ENCODE measurements around the gene HHIPL1.
"Not testable (repeated sequence)": the region's sequence is repeated elsewhere in the genome, so short reads cannot be mapped to it uniquely, and the experiment has no call there.

Gene HHIPL1

DNA sequence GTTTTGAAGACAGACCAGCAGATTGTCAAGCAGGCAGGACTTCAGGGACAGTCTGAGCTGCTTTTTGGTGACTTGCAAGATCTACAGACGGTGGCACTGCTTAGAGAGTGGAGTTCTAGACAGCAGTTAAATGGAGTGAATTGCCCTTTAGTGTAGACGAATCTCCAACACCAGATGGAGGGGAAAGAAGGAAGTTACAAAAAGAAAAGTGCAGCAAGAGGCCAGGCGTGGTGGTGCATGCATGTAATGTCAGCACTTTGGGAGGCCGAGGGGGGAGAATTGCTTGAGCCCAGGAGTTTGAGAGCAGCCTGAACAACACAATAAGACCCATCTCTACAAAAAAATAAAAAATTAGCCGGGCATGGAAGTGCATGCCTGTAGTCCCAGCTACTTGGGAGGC is 8.4 kb upstream of the HHIPL1 start:
- no peak for DNase-seq

DNA sequence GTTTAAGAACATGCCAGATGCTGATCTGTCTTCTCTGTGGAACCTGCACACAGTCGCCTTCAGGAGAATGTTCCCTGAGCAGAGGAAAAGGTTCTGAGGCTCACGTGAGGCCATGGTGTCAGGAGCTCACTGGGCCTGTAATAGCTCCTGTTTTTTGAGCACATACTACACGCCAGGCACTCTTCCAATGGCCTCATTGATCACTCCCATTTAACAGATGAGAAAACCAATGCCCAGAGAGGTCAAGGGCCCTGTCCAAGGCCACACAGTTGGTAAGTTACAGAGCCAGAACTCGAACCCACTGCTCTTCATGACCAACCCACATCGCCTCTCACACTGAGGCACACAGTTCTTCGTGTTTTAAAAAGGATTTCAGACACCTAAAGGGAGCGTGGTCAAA is 7.3 kb upstream of the HHIPL1 start:
- no peak for DNase-seq

DNA sequence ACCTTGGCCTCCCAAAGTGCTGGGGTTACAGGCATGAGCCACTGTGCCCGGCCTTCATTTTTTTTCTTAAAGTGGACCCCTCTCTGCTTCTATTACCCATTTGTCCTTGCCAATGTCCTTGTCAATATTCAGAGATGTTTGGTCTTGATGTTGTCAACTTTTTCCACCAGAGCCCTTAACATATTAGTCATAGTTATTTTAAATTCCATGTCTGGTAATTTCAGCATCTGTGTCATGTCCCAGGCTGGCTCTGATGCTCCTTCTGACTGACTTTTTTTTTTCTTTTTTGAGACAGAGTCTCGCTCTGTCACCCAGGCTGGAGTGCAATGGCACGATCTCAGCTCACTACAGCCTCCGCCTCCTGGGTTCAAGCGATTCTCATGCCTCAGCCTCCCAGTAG is 2.2 kb upstream of the HHIPL1 start:
- not testable (repeated sequence) for DNase-seq

DNA sequence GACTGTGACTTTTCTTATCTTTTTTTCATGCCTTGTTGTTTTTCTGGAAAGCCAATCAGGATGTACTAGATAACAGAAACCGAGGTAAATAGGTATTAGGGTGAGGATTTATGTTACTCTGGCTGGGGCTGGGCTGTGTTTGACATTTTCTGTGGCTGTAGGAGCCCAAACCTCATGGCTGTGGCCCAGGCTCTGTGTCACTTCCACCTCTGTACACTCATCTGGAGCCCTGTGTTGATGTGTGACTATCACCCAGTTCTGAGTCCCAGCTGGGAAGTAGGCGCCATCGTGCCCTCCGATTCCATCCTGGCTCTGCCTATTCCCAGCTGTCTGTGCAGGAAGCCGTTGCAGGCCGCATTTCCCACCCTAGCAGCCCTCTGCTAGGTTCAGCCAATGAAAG is 1.6 kb upstream of the HHIPL1 start:
- DNase-seq = no peak

DNA sequence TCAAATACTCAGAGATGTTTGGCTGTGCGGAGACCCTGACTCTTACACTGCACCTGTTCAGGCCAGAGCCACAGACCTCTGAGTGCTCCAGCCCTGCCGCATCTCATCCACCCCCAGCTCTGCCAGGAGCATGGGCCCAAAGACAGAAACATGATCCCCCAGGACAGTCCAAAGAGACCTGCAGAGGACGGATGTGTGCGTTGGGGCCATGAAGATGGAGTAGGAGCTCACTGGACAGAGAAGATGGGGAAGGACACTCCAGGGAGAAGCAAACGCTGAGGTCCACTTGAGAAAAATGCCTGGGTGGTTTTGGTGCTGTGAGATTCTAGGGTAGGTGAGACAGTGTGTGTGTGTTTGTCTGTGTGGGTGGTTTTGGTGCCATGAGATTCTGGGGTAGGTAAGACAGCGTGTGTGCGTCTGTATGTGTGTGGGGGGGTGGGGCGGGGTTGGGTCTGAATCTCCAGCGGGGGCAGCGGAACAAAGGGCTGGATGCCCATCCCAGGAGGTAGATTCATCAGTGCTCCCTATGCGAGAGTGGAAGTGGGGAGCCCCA is 818 bp upstream of the HHIPL1 start:
- DNase-seq = no peak

DNA sequence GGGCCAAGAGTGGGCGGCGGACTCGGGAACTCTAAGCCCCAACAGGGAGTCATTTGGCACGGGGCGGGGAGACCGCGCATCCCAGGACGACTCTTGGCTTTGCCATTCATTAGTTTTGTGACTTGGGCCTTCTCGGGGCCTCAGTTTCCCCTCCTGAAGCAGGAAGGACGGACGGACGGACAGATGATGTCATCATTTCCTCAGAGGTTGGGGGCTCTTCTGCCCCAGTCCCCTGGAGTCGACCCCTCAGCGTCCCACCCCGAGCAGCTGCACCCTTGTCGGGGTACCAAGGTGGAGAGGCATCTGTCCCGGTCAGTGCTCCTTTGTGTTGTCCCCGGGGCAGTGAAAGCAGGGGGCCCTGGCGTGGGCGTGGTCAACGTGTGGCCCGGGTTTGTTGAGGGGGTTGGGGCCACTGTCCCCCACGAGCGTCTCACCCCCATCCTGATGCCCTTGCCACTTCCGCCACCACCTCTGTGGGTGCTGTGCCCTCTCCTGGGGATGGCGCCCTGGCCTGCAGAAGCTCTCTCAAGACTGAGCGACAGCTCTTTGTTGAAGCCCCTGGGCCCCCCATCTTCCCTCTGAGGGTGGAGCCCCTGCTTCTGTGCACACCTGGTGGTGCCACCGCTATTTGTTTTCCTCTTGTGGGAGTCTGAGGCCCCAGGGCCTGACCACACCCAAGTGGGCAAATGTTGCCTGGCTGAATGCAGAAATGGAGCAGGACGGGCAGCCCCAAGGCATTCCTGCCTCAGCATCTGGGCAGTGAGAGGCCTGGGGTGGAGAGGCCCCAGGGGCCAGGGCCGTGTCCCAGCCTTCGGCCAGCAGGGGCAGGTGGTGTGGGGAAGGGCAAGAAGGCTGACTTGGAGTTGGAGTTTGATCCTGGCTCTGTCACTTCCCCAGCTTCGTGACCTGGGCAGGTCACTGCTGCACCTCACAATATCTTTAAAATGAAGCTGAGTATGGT is 896 bp downstream of the HHIPL1 start:
- DNase-seq = no peak

DNA sequence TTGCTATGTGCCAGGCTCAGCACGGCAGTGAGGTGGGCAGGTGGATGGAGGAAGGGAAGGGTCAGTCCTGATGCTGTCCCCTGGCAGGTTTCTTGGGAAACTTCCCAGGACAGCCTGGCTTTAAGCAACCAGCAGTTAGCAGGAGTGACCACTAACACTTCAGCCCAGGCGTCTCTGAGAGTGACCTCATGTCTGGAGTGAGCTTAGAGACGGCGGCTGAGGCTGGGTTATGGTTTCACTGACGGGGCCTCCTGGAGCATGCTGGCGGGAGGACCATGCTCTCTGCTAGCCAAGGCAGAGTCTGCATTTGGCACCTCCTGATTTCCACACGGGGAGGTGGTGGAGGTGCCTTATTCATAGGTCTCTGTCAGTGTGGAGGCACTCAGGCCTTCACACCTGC is 2.5 kb downstream of the HHIPL1 start:
- no peak for DNase-seq

DNA sequence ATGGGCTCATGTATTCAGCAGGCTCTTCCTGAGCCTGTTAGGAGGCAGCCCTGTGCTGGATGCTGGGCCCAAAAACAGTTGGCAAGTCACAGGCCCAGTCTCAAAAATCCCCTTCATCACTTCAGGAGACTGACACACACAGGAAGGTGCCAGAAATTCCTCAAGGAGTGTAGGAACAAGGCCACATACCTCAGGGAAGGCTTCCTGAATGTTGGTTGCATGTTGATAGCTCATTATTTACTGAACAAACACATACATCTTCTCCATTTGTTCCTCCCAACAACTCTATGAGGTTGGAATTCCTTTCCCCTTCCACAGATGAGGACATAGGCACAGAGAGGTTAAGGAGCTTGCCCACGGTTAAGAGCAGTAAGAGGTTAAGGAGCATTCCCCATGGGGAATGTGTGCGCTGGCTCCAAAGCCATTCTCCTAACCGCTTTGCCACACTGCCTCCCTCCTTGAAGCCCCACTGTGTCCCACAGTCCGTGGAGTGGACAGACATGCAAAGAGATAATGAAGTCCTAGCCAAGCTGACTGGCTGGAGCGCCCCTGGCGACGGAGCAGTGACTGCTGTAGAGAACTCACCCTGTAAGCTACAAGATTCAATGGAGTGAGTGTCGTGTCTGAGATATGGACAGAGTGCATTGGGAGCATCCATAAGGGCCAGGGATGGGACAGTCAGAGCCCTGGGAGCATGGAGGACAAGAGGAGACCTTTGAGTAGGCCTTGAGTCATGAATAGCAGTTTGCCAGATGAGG is 3.3 kb downstream of the HHIPL1 start:
- DNase-seq = no peak

DNA sequence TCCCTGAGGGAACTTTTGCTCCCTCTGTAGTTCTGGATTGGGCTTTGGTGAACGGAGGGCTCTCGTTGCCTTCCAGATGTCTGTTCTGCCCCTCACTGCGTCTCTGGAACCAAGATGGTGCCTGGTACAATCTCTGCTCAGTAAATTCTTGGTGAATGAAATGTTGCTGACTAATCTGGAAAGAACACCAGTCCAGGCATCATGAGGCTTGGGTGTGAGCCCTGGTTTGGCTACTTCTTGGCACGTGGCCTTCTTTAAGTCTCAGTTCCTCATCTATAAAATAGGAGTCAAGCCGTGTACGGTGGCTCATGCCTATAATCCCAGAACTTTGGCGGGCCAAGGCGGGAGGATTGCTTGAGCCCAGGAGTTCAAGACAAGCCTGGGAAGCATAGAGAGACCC is 4.3 kb downstream of the HHIPL1 start:
- DNase-seq = no peak

DNA sequence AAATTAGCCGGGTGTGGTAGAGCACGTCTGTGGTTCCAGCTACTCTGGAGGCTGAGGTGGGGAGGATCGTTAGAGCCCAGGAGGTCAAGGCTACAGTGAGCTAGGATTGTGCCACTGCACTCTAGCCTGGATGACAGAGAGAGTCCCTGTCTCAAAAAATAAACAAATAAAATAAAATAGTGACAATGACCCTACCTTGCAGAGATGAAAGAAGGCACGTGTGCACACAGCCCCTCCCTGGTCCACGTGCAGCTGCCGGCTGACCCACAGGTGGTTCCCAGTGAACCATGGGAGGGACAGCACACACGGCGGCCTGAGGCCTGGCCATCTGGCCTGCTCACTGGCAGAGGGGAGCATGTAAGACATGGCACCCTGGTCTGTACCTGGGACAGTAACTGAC is 4.7 kb downstream of the HHIPL1 start:
- no peak for DNase-seq

DNA sequence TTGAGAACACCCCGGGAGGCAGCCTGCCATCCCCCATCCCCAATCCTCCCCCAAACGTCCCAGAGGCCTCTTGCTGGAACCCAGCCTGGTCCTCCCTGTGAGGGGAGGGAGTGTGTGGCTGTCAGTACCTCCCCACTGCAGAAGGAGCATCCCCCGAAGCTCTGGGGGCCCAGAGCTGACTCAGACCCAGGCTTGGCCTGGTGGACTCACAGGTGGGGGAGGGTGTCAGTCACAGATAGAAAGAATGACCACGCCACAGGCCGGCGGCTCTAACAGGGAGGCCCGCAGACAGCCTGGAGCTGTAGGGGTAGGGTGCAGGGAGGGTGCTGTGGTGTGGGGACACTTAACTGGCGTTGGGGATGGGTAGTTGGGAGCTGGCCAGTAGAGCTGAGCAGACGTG is 5.3 kb downstream of the HHIPL1 start:
- DNase-seq = no peak

DNA sequence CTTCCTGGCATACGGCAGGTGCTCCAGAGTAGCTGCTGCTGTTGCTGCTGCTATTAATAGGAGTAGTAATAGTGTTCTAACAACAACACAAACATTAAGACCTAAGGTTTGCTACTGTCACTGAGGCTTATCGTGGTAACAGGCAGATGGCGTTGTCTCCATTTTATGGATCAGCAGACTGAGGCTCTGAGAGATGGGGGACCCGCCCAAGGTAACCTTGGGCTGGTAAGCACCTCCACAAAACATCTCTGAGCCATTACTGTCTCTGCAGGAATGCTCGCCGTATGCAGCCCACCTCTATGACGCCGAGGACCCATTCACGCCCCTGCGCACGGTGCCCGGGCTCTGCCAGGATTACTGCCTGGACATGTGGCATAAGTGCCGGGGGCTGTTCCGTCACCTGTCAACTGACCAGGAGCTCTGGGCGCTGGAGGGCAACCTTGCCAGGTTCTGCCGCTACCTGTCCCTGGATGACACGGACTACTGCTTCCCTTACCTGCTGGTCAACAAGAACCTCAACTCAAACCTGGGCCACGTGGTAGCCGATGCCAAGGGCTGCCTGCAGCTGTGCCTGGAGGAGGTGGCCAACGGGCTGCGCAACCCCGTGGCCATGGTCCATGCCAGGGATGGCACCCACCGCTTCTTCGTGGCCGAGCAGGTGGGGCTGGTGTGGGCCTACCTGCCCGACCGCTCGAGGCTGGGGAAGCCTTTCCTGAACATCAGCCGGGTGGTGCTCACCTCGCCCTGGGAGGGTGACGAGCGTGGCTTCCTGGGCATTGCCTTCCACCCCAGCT is 7.2 kb downstream of the HHIPL1 start:
- DNase-seq = no peak

DNA sequence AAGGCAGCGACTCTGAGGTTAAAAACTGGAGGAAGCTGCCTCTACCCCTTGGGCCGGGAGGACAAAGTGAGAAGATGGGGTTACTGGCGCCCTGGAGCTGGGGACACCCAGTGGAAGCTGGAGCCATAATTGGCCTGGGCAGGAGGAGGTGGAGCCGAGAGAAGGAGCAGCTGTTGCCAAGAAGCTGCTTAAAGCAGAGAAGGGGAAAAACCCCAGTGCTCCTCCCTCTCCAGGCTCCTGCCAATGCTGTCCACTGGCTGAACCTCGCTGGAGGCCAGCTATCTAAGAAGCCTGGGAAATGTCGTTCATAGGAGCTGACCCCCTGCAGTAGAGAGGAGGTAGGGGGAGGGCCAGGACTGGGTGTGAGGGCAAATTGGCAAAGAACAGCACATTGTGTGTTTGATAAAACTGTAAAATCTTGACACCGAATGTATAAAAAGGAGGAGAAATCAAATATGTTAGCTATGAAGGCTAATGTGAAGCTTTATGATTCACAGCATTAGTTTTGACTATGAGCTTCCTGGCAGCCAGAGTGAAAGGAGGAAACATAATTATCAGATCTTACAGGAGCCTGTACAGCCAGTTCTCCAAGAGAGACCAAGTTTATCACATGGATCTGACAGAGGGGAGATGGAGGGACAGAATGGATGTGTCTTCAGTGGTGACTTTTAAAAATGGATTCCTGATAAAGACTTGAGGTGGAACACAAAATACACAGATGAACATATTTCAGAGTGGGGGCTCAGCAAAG is 9.5 kb downstream of the HHIPL1 start:
- no peak for DNase-seq

DNA sequence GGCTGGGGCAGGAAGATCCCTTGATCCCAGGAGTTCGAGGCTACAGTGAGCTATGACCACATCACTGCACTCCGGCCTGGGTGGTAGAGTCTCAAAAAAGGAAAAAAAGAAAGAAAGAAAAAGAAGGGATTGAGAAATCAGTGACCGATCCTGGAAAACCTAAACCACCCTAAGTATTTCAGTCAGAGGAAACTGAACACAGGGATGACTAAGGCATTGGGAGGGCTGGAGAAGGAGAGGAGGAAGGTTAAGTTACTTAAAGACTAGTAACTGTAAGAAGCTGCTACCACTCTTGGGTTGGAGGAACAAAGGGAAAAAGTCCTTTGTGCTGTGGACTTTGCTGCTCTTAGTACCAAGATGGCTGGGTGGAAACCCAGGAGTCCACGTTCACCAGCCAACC is 10.6 kb downstream of the HHIPL1 start:
- no peak for DNase-seq

DNA sequence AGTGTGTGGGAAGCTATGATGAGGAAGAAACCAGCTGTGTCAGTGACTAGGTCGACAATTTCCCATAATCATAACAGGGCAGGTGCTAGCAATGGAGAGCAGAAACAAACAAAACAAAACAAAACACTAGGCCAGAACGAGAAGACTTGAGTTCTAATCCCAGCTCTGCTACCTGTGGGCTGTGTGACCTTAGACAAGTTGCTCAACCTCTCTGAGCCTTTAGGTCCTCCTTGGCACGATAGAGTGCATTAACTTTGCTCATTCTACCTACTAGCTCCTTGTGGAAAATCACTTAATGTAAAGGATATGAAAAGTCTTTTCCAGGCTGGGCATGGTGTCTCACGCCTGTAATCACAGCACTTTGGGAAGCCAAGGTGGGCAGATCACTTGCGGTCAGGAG is 11.2 kb downstream of the HHIPL1 start:
- no peak for DNase-seq

DNA sequence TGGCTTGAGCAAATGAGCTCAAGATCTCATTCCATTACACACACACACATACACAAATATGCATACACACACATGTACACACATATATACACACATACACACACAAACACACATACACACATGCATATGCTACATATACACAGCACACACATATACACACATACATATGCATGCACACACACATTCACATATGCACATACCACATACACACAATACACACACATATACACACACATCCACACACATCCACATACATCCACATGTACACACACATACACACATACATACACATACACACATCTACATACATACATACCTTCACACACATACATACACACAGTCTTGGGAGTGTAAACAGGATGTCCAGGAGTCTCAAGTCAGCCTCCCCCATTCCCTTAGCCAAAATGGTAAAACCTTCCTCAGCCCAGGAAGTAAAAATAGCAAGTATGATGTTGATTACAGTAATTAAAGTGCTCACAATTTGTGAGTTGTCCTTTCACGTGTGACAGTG is 12.8 kb downstream of the HHIPL1 start:
- DNase-seq = no peak

DNA sequence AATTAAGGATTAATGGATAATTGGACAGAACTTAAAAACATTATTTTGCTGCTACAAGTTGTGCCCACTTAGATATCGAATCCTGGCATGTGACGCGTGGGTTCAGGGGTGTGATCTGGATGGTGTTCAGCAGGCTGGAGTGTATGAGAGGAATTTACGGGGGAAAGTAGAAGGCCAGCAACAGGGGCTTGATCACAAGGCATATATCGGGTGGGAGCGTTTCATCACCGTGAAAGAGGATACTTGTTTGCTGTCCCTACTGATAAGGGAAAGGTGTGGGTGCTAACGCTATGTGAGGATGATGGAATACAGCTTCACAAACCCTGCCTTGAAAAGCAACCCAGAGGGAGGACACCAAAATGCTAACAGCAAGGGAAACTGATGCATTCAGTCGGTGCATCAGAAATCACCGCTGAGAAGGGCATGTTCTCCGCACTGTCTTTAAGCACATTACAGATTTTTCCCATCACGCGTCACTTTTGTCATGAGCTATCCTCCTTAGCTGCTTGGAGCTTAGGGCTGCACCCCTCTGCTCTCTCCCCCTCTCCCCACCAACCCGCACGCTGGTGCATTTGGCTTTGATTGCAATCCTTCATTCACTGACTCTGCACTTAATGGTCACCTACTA is 13.4 kb downstream of the HHIPL1 start:
- no peak for DNase-seq

DNA sequence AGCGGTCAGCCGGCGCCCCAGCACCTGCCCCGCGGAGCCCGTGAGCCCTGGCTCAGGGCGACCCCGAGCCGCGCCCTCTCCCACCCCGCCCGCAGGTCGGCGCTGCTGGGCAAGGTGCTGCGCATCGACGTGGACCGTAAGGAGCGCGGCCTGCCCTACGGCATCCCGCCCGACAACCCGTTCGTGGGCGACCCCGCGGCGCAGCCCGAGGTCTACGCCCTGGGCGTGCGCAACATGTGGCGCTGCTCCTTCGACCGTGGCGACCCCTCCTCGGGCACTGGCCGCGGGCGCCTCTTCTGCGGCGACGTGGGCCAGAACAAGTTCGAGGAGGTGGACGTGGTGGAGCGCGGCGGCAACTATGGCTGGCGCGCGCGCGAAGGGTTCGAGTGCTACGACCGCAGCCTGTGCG is 14.4 kb downstream of the HHIPL1 start:
- no peak for DNase-seq

DNA sequence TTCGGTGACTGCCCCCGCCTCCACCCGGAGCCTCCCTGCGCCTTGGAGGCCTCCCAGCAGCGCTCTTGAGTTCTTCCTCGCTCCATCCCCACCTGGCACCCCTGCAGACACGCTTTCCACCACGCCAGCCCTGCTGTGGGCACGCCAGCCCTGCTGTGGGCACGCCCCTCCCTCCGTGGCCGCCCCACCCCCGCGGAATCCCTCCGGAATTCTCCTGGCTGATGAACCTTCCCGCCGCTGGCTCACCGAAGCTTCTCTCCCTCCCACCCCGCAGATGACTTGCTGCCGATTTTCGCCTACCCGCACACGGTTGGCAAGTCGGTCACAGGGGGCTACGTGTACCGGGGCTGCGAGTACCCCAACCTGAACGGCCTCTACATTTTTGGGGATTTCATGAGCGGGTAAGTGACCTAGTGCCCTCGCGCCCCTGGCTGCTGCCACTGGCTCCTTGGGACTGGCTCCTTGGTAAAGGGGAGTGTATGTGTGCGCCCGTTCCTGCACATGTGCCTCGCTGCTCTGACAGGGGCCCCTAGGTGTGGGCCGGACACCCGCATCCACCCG is 15.2 kb downstream of the HHIPL1 start:
- no peak for DNase-seq

DNA sequence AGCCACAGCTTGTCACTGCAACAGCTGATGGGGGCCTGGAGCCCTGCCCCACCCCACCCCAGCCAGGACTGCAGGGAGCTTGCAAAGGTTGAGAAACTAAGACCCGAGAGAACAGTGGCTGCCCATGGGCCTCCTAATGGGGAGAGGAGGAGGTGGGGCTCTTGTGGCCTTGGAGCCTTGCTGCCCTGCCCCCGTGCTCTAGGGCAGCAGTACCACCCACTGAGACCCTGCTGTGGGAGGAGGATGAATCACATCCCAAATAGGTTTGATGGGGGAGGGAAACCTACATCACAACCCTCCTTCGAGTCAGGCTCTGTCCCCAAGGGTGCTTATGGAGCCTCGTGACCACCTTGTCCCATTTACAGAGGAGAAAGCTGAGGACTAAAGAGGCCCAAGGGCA is 15.9 kb downstream of the HHIPL1 start:
- no peak for DNase-seq

DNA sequence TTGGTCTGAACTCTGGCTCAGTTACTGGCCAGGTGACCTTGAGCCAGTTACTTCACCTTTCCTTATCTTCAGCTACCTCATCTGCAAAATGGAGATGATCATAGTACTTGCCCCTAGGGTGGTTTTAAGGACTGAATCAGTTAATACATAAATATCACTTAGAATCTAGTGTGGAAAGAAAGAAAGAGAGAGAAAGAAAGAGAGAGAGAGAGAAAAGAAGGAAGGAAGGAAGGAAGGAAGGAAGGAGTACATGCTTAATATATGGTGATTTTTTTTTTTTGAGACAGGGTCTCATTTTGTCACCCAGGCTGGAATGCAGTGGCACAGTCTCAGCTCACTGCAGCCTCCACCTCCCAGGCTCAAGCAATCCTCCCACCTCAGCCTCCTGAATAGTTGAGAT is 16.3 kb downstream of the HHIPL1 start:
- not testable (repeated sequence) for DNase-seq
